Kidney epithelial cell (primary cell): ENCODE results near the gene B3GNT2. TPM values are rescaled to one million over a fixed set of nuclear protein-coding genes. Genes with fewer than 3 reads are reported as not detected.

Source experiments
- DNase-seq: peaks from one replicate; pipeline ENCODE4 v3.0.0-alpha.2; 2010; ENCODE audit warnings: low read depth
- H3K27me3 ChIP-seq: 2 replicates; pipeline ENCODE4 v1.6.0; 2011; ENCODE audit warnings: low read length; ENCODE audit not compliant: control insufficient read depth, insufficient read depth
- H3K36me3 ChIP-seq: 2 replicates; pipeline ENCODE4 v1.5.1; 2011; ENCODE audit warnings: low read length; ENCODE audit not compliant: control insufficient read depth, insufficient read depth
- H3K4me3 ChIP-seq: 2 replicates; pipeline ENCODE4 v1.5.1; 2011; ENCODE audit warnings: low read depth, mild to moderate bottlenecking, control low read depth, low read length
- CTCF ChIP-seq: IDR thresholded peaks from 2 replicates; pipeline ENCODE4 v1.5.1; 2011; ENCODE audit warnings: mild to moderate bottlenecking, moderate library complexity, low read length, control low read depth, inconsistent platforms; ENCODE audit not compliant: insufficient read depth, poor library complexity, severe bottlenecking
- total RNA-seq: library from RNA; depleted of rRNA; stranded (reverse); fragments of >200 nt; gene quantifications from 2 replicates; pipeline ENCODE4 v1.2.3, GENCODE V29; 2015

The B3GNT2 gene
- total RNA-seq, 1 donor from 2014 or later = 16.1 TPM

GRCh38 chr2:62184512-62185230 is 11.2 kb upstream of the B3GNT2 start:
- Histone ChIP-seq H3K4me3 (no peak overlapping the region), H3K36me3 (no peaks in the 10 kb centered on the region), H3K27me3 (no peaks in the 10 kb centered on the region)
- TF ChIP-seq CTCF = no peak
- no peak for DNase-seq

GRCh38 chr2:62185475-62186155 is 10.3 kb upstream of the B3GNT2 start:
- TF ChIP-seq CTCF = no peak
- no peaks in the 10 kb centered on the region for H3K36me3 ChIP-seq
- H3K27me3 ChIP-seq = no peaks in the 10 kb centered on the region
- DNase-seq = no peak
- H3K4me3 ChIP-seq = no peak overlapping the region

DNA sequence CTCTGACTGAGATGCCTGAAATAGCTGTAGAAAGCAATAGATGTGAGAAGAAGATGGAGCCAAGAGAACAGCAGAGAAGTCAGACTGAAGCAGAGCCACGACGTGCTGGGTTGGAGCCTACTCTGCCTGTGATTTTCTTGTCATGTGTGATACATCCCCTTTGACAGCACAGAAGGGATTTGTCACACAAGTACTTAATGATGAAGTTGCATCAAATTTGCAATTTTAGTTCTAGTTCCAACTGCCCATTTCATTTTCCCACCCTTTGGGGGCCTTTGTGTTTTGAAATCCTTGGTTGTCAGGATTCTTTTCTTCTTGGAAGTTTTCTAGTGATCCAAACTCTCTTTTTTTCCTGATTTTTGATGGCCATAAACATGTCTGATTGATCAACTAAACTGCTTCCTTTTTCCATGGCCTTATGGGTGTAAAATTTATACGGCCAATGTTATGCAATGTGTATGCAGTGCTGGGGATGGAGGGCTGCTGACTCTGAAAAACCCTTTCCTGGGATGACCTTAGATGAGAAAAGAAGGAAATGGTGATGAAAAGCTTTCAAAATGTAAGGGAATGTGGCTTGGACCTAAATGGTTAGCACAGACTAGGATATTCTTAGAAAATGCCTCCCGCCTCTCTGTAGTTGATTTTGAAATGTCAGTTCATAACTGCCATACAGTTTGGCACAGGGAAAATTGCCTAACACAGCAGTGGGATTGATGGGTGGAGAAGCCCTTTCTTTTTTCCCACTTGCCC is 9.6 kb upstream of the B3GNT2 start:
- no peaks in the 10 kb centered on the region for H3K36me3 ChIP-seq
- no peak for DNase-seq
- TF ChIP-seq CTCF = no peak
- H3K4me3 ChIP-seq = no peak overlapping the region
- H3K27me3 ChIP-seq = no peaks in the 10 kb centered on the region

DNA sequence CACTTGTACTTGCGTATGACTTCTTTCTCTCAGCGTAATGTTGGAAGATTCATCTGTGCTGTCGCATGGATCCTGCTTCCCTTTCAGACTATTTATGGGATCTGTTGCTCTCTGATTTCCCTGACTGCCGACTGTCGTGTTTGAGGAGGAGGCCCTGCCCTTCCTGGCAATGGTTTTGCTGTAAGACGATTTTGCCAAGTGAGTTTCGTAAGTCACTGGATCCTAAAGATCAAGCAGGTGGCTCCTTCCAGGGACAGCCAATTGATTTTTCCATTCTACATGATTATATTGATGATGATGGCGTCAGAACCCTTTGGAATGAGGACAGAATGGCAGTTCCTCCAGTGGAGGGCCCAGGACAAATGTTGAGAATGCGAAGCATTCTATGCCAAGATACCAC is 8.7 kb upstream of the B3GNT2 start:
- H3K27me3 ChIP-seq = no peaks in the 10 kb centered on the region
- H3K36me3 ChIP-seq = no peaks in the 10 kb centered on the region
- no peak for DNase-seq
- TF ChIP-seq CTCF = no peak
- no peak overlapping the region for H3K4me3 ChIP-seq

- DNase-seq = no peak
- TF ChIP-seq CTCF = no peak
- Histone ChIP-seq H3K36me3 (no peaks in the 10 kb centered on the region), H3K4me3 (no peak overlapping the region), H3K27me3 (no peaks in the 10 kb centered on the region)
Measured at GRCh38 chr2:62188416-62188815, 7.5 kb upstream of the B3GNT2 start.
